HG02763 (cell line): ENCODE data around the gene MRGPRG.

Experiments
- ATAC-seq: cut with Tn5 transposase; IDR thresholded peaks from one replicate; pipeline ENCODE4 v1.9.1; 2021; ENCODE audit warnings: mild to moderate bottlenecking, moderate library complexity; ENCODE audit not compliant: unreplicated experiment

Gene MRGPRG

GRCh38 chr11:3195251-3196160, 23.1 kb downstream of the MRGPRG start:
- ATAC-seq, result no peak

- no peak for ATAC-seq
Observed at GRCh38 chr11:3194016-3194816, 24.4 kb downstream of the MRGPRG start.

- no peak for ATAC-seq
Observed at GRCh38 chr11:3193373-3194015, 25.1 kb downstream of the MRGPRG start.

DNA sequence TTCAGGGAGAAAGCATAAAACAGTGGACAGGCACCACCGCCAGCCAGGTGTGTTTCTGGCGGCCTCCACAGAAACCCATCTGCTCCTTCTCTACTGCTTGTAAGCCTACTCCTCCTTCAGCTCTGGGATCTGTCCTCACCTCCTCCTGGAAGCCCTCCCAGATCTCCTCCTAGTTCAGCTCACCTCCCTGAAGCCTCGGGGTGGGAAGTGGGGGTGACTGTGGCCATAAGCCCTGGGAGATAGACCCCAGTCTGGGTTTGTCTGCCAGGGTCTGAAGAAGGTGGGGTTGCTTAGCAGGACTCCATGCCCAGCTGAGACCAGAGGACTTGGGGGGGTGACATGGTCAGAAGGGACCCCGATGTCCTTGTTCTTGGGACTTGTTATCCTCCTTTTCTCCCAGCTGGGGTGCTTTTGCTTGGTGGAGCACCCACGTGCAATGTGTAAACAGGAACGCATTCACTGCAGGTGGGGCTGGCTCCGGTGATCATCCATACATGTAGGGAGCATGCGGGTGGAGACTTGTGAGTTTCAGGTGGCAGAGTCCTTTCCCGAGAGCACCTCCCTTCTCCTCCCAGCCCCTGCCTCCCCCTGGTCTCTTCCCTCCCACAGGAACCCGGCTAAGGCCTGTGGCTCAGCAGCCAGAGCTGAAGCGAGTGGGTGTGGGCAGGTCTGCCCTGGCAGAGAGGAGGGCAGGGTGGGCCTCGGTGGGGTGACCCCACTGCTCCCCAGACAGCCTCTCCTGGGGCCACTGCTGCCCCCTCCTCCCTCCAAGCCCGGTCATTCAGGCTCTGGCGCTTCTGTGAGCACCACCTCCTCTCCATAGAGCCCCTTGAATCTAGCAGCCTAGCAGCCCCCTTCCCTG, 25.9 kb downstream of the MRGPRG start:
- ATAC-seq, result no peak

DNA sequence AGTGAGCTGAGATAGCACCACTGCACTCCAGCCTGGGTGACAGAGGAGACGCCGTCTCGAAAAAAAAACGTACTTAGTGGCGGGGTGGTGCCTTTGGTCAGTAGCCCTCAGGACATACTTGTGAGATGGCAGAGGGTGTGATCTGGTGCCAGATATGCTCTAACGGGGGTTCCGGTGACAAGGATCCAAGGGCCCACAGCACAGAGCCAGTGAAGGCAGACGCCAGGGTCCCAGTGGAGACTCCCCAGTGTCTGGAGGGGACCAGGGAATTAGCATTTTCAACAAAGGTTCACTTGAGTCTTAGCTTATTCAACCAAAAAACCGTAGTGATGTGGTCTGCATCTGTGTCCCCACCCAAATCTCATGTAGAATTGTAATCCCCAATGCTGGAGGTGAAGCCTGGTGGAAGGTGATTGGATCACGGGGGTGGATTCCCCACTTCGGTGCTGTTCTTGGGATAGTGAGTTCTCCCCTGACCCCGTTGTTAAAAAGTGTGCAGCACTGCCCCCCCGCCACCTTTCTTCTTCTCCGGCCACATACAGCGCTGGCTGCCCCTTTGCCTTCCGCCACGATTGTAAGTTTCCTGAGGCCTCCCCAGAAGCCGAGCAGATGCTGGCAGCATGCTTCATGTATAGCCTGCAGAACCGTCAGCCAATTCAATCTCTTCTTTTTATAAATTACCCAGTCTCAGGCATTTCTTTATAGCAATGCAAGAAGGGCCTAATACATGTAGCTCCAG, 26.9 kb downstream of the MRGPRG start:
- no peak for ATAC-seq

DNA sequence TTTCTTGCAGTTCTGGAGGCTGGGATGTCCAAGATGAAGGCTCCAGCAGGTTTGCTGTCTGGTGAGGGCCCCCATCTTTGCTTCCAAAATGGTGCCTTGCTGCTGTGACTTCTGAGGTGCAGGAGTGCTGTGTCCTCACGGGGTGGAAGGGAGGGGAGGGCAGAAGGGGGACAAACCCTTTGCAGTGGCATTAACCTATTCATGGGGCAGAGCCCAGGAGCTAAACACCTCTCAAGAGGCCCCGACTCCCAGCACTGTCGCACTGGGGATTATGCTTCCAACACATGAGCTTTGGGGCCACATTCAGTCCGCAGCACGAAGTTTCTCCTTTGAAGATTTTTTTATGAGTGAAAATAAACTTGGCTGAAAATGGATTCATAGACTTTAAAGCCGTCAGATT, 28.0 kb downstream of the MRGPRG start:
- ATAC-seq, result no peak

GRCh38 chr11:3189886-3190583, 28.6 kb downstream of the MRGPRG start:
- ATAC-seq, result no peak

- no peak for ATAC-seq
Observed at GRCh38 chr11:3189196-3189843, 29.3 kb downstream of the MRGPRG start.

DNA sequence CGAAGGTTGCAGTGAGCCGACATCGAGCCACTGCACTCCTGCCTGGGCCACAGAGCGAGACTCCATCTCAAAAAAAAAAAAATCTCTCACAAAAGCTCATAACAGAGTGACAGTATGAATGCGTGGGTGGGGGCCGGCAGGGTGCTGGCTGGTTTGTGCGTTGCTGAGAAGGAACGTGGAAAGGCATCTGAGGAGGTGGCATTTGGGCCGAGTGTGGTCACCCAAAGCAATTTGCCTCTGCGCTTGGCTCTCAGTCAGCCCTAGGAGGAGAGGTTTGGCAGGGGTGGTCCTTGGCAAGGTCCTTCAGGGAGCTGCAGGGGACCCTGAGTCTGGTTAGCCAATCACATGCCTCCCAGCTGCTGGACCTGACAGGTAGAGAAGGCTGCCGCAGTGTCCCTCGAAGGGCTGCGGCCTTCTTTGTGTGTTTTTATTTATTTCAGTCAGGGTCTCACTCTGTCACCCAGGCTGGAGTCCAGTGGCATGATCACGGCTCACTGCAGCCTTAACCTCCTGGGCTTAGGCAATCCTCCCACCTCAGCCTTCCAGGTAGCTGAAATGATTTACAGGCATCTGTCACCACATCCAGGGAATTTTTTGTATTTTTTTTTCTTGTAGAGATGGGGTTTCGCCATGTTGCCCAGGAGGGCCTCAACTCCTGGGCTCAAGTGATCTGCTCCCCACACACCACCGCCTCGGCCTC, 30.0 kb downstream of the MRGPRG start:
- no peak for ATAC-seq

DNA sequence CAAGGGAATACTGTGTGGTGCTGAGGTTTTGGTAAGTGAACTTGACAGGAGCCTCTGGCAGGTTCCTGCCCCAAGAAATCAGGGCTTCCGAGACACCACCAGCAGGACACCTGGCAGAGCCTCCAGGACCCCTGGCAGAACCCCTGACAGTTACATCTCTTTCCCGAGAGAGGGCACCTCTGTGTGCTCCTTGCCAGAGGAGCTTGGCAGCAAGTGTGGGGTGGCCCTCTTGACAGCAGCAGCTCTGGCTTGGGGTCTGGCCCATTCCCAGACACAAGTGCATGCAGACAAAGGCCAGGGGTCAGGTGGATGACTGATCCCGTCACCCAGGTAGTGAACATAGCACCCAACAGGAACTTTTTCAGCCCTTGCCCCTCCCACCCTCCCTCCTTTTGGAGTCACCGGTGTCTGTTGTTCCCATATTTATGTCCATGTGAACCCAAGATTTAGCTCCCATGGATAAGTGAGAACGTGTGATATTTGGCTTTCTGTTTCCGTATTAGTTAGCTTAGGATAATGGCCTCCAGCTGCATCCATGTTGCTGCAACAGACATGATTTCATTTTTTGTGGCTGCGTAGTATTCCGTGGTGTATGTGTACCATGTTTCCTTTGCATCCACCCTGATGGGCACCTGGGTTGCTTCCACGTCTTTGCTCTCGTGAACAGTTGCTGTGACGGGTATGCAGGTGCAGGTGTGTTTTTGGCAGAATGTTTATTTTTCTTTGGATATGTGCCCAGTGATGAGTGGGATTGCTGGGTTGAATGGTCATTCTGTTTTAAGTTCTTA, 32.3 kb downstream of the MRGPRG start:
- ATAC-seq, result no peak

DNA sequence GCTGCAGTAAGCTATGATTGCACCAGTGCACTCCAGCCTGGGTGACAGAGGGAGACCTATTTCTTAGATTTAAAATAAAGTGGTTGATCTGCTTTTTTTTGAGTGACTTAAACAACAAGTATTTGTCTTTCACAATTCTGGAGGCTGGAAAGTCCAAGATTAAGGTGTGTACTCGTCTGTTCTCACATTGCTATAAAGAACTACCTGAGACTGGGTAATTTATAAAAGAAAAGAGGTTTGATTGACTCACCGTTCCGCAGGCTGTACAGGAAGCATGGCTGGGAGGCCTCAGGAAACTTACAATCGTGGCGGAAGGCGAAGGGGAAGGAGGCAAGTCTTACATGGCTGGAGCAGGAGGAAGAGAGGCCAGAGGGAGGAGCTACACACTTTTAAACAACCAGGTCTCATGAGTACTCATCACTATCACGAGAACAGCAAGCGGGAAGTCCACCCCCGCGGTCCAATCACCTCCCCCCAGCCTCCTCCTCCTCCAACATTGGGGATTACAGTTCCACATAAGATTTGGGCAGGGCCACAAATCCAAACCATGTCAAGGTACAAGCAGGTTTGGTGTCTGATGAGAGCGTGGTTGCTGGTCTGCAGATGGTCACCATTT, 33.8 kb downstream of the MRGPRG start:
- ATAC-seq, result no peak

DNA sequence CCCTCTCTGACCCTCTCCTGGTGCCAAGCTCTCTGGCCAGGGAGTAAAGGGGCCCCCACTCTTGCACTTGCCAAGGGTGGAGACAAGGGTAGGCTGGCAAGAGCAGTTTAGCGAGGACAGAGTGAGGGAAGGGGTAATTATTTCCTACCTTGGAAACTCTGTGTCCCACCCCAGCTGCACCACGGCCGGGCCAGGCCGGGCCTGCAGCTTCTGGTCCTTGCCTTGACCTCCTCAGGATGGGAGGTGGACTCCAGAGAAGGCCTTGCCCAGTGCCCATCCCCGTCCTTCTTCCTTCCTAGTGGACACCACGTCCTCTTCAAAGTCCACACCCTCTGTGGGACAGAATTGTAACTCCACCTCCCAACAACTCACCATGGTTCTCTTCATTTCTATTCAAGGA, 35.1 kb downstream of the MRGPRG start:
- ATAC-seq, result no peak

DNA sequence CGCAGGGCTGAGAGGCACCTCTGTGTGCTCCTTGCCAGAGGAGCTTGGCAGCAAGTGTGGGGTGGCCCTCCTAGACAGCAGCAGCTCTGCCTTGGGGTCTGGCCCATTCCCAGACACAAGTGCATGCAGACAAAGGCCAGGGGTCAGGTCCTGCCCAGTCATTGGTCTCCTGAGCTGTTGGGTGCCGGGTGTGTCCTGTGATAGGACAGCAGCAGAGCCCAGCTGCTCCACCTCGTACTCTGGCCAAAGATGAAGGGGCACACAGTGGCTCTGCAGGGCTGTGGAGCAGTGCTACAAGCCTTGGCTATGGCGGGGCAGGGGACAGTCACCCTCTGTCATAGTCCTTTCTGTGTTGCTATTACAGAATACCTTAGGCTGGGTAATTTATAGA, 36.2 kb downstream of the MRGPRG start:
- ATAC-seq, result no peak

GRCh38 chr11:3181725-3182461, 36.7 kb downstream of the MRGPRG start:
- ATAC-seq, result no peak

GRCh38 chr11:3180869-3181268, 37.7 kb downstream of the MRGPRG start:
- no peak for ATAC-seq

GRCh38 chr11:3178349-3178748, 40.3 kb downstream of the MRGPRG start:
- ATAC-seq, result no peak
